C4-2B (cell line): ENCODE results near the gene SCAPER.

Experiments used
- H3K27ac ChIP-seq: fragments of 450-650 bp; 2 replicates; pipeline ENCODE4 v1.5.1; 2017
- ZFX ChIP-seq: fragments of 450-650 bp; IDR thresholded peaks from 2 replicates; pipeline ENCODE4 v1.6.1; 2017
- TF ChIP-seq, protein P1 (sequence below): fragments of 450-650 bp; conservative IDR thresholded peaks from 2 replicates; pipeline ENCODE4 v1.5.1; 2017; ENCODE audit warnings: mild to moderate bottlenecking

The SCAPER gene

DNA sequence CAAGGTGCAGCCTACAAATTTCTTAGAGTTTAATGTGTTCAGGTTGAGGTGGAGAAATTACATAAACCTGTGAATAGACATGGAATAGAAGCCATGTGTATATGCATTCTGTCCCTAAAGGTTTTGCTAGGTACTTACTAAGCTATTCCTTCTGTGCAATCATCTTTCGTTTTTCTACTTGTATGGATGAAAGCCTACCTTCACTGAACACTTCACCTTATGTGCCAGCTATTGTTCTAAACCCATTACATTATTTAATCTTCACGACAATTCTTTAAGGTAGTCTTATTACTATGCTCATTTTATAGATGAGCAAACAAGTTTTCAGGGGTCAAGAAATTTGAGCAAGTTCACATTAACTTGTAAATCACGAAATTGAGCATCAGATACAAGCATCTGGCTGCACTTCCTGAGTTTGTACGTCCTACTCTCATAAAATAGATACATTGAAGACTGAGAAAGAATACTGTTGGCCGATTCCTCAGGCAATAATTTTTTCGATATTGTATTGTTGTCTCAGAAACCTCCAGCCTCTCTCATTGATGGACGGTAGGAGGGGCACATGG lies 25.8 kb upstream of the SCAPER start:
- peak overlapping the region; percentile 90 for H3K27ac ChIP-seq
- TF ChIP-seq ZFX, result no peak
- TF ChIP-seq, protein P1, sequence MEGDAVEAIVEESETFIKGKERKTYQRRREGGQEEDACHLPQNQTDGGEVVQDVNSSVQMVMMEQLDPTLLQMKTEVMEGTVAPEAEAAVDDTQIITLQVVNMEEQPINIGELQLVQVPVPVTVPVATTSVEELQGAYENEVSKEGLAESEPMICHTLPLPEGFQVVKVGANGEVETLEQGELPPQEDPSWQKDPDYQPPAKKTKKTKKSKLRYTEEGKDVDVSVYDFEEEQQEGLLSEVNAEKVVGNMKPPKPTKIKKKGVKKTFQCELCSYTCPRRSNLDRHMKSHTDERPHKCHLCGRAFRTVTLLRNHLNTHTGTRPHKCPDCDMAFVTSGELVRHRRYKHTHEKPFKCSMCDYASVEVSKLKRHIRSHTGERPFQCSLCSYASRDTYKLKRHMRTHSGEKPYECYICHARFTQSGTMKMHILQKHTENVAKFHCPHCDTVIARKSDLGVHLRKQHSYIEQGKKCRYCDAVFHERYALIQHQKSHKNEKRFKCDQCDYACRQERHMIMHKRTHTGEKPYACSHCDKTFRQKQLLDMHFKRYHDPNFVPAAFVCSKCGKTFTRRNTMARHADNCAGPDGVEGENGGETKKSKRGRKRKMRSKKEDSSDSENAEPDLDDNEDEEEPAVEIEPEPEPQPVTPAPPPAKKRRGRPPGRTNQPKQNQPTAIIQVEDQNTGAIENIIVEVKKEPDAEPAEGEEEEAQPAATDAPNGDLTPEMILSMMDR, result no peak

GRCh38 chr15:76929011-76929760 lies 24.0 kb upstream of the SCAPER start:
- TF ChIP-seq ZFX, result no peak
- TF ChIP-seq, protein P1, result no peak

GRCh38 chr15:76928201-76928600 lies 23.1 kb upstream of the SCAPER start:
- no peak for TF ChIP-seq ZFX
- TF ChIP-seq, protein P1, result no peak
- H3K27ac ChIP-seq, result no peak overlapping the region

More at GRCh38 chr15:76929011-76929760, 24.0 kb upstream of the SCAPER start:
- no peak overlapping the region for H3K27ac ChIP-seq

GRCh38 chr15:76916369-76916768 lies 11.2 kb upstream of the SCAPER start:
- H3K27ac ChIP-seq, result no peak overlapping the region
- TF ChIP-seq, protein P1, result no peak

DNA sequence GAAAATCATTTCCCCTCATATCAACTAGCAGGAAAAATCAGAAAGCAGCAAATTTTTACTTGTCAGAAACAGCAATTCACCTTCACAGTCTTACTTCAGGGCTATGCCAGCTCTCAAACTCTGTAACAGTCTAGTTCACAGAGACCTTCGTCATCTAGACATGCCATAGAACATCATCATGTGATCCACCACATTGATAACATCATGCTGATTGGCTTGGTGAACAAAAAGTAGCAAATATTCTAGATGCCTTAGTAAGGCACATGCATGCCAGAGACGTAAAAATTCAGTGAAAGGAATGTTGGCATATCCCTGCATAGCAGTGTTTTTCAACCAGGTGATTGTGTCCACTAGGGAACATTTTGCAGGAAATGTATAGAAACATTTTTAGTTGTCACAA lies 8.6 kb upstream of the SCAPER start:
- no peak overlapping the region for H3K27ac ChIP-seq
- TF ChIP-seq, protein P1, result no peak

DNA sequence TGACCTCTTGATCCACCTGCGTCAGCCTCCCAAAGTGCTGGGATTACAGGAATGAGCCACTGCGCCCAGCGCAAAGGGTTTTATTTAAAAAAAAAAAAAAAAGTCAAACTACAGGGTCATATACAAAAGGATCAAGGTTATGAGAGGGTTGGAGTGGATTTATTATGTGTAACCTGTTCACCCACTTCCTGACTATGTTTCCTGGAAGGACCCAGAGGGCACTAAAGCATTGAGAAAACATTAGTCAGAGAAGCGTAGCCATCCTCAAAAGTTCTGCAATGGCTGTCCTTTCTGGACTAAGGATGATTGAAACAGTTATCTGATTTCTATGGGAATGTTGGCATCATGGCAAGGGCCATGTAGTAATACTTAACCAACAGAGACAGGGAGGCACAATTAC lies 7.3 kb upstream of the SCAPER start:
- no peak for TF ChIP-seq ZFX
- TF ChIP-seq, protein P1, result no peak
- no peak overlapping the region for H3K27ac ChIP-seq

GRCh38 chr15:76905855-76906254 lies 715 bp upstream of the SCAPER start:
- TF ChIP-seq, protein P1, result no peak
- no peak for TF ChIP-seq ZFX
- peak overlapping the region; percentile 82 for H3K27ac ChIP-seq
